Mesothelial cell of epicardium (in vitro differentiated cells): ENCODE data around the gene SYNE2. TPM values are rescaled to one million over a fixed set of nuclear protein-coding genes. Genes with fewer than 3 reads are reported as not detected.

ENCODE experiments used
- DNase-seq, 2 experiments: peaks; one replicate each; pipeline ENCODE4 v3.0.0; 2021; ENCODE audit warnings: low spot score in 2 of 2; ENCODE audit not compliant: unreplicated experiment in 2 of 2
- H3K27ac Mint-ChIP-seq: 2 replicates; pipeline ENCODE4 v1.8.0; 2021; ENCODE audit warnings: mixed read lengths
- H3K27me3 Mint-ChIP-seq: 2 replicates; pipeline ENCODE4 v1.8.0; 2021; ENCODE audit warnings: low read depth, mixed read lengths
- H3K36me3 Mint-ChIP-seq: 2 replicates; pipeline ENCODE4 v1.8.0; 2021; ENCODE audit warnings: mixed read lengths
- H3K4me1 Mint-ChIP-seq: 2 replicates; pipeline ENCODE4 v1.8.0; 2021; ENCODE audit warnings: mixed read lengths
- H3K4me3 Mint-ChIP-seq: 2 replicates; pipeline ENCODE4 v1.8.0; 2021; ENCODE audit warnings: mild to moderate bottlenecking, moderate library complexity, mixed read lengths
- H3K9me3 Mint-ChIP-seq: 2 replicates; pipeline ENCODE4 v1.8.0; 2021; ENCODE audit warnings: mixed read lengths
- CTCF ChIP-seq: fragments of 200-600 bp; sonication (generic); IDR thresholded peaks from one replicate; pipeline ENCODE4 v1.5.0; 2021; ENCODE audit warnings: antibody characterized with exemption; ENCODE audit not compliant: unreplicated experiment
- microRNA-seq: library from miRNA; unstranded; fragments of <30 nt; microRNA quantifications from one replicate; pipeline ENCODE4 v1.2.0, GENCODE V29; 2021; ENCODE audit warnings: inconsistent platforms, mixed read lengths
- total RNA-seq: library from RNA; stranded (reverse); gene quantifications from 3 replicates; pipeline ENCODE4 v1.2.1, GENCODE V29; 2021

Gene SYNE2
- total RNA-seq, 1 donor from 2014 or later, result 87.1 TPM

DNA sequence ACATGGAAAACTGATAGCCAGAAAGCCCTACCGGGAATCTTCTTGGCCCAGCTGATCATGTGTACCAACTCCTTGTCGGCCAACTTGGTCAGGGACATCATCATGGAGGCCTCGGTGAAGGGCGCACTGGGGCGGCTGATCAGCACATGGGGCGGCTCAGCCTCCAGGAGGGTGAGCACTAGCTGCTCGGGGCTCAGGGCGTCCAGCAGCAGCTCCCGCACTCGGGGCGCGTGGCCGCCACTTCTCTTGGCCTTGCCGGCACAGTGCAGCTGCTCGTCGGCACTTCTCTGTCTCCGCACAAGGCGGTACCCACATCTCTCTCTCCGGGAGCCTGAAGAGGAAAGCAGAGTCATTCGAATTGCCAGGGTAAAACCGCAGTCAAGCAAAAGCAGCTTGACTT lies 407.6 kb downstream of the SYNE2 start:
- Mint-ChIP-seq H3K4me1 (no peaks in the 10 kb centered on the region), H3K27me3 (no peaks in the 10 kb centered on the region), H3K27ac (no peak overlapping the region), H3K9me3 (no peaks in the 10 kb centered on the region), H3K36me3 (no peaks in the 10 kb centered on the region), H3K4me3 (no peak overlapping the region)
- DNase-seq, result no peak
- TF ChIP-seq CTCF, result no peak

GRCh38 chr14:64265222-64265621 lies 412.4 kb downstream of the SYNE2 start:
- TF ChIP-seq CTCF, result no peak
- no peak for DNase-seq
- H3K36me3 Mint-ChIP-seq, result no peaks in the 10 kb centered on the region
- no peaks in the 10 kb centered on the region for H3K27me3 Mint-ChIP-seq
- H3K4me3 Mint-ChIP-seq, result no peak overlapping the region
- no peak overlapping the region for H3K27ac Mint-ChIP-seq
- no peaks in the 10 kb centered on the region for H3K4me1 Mint-ChIP-seq
- H3K9me3 Mint-ChIP-seq, result no peaks in the 10 kb centered on the region

DNA sequence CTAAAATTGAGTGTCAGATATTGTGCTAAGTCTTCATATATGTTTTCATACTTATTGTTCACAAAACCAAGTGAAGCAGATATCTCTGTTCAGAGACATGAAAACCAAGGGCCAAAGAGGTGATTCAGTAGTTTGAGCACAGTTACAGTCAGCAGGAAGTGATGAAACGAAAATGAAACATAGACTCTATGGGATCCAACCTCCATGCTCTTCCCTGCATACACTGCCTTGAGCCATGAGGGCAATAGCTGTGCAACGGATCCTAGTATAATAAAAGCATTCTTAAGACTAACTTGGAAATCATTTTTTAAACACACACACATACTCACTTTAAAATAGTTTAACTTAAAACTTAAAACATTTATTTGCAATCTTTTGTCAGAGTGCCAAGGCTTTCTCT lies 413.4 kb downstream of the SYNE2 start:
- H3K9me3 Mint-ChIP-seq, result no peaks in the 10 kb centered on the region
- DNase-seq, result no peak
- no peaks in the 10 kb centered on the region for H3K4me1 Mint-ChIP-seq
- TF ChIP-seq CTCF, result no peak
- H3K27me3 Mint-ChIP-seq, result no peaks in the 10 kb centered on the region
- H3K4me3 Mint-ChIP-seq, result no peak overlapping the region
- no peak overlapping the region for H3K27ac Mint-ChIP-seq
- H3K36me3 Mint-ChIP-seq, result no peaks in the 10 kb centered on the region

GRCh38 chr14:64272019-64272418 lies 419.2 kb downstream of the SYNE2 start:
- TF ChIP-seq CTCF, result no peak
- Mint-ChIP-seq H3K4me1 (no peaks in the 10 kb centered on the region), H3K27ac (no peak overlapping the region), H3K27me3 (peaks cover 2% of the 10 kb centered on the region), H3K4me3 (no peak overlapping the region), H3K36me3 (no peaks in the 10 kb centered on the region), H3K9me3 (peaks cover 25% of the 10 kb centered on the region)
- no peak for DNase-seq

Small RNA genes within 50 kb of the gene (microRNA-seq; reads per million reads assigned to microRNA genes)
- not detected for gene MIR548H1

Other genes with a start within 250 kb of the SYNE2 start
- gene WDR89, start 211.1 kb upstream of the SYNE2 start, total RNA-seq, result 16.2 to 18.4 TPM (median 16.7 TPM) in 3 replicates
- 14.6 to 15.8 TPM (median 15.5 TPM) in 3 replicates for gene SGPP1, start 124.9 kb upstream of the SYNE2 start, total RNA-seq